T-cell (primary cell): Measurements from ENCODE around the gene ANKRD28. TPM values are rescaled to one million over a fixed set of nuclear protein-coding genes. Genes with fewer than 3 reads are reported as not detected.
"Not testable (repeated sequence)": the region's sequence is repeated elsewhere in the genome, so short reads cannot be mapped to it uniquely, and the experiment has no call there.

Experiments
- ATAC-seq, 4 experiments: fragments of 200-7000 bp in 3 of 4; fragments of 150-1000 bp in 1 of 4; cut with Tn5 transposase; replicated peaks in 1 of 4; 1 replicate in 3 of 4; 2 replicates in 1 of 4; pipeline ENCODE4 v1.10.0; 2021; ENCODE audit warnings: moderate library complexity in 3 of 4, mild to moderate bottlenecking in 2 of 4, moderate number of reproducible peaks in 1 of 4
- CTCF ChIA-PET, 2 donors: fragments of 300-600 bp; sonication (Branson Sonifier 250); formaldehyde crosslinking; loops; one replicate each; lab custom pipeline; 2022; ENCODE audit warnings: antibody characterized with exemption in 2 of 2; lab: Charles Lee
- POLR2A ChIA-PET, 2 donors: fragments of 300-600 bp; sonication (Branson Sonifier 250); formaldehyde crosslinking; loops; one replicate each; lab custom pipeline; 2022; ENCODE audit warnings: antibody characterized with exemption in 2 of 2; lab: Charles Lee
- DNase-seq, 35 experiments: peaks; one replicate each; pipeline versions ENCODE4 v3.0.0 to v3.0.0-alpha.2; 2013 to 2023
- H3K27ac ChIP-seq: one replicate; pipeline ENCODE4 v1.5.1; 2013; ENCODE audit warnings: low read length
- H3K27me3 ChIP-seq, 2 experiments: replicated peaks in 1 of 2; 1 replicate in 1 of 2; 2 replicates in 1 of 2; pipeline versions ENCODE4 v1.6.1 to v1.7.0; 2013; ENCODE audit warnings: low read length in 1 of 2, mixed read lengths in 1 of 2; ENCODE audit not compliant: control insufficient read depth in 2 of 2, insufficient read depth in 2 of 2; ENCODE audit errors: extremely low read depth in 1 of 2
- H3K36me3 ChIP-seq, 2 donors: 1 replicate in 1 of 2; 2 replicates in 1 of 2; pipeline versions ENCODE4 v1.6.1 to v1.7.0; 2013; ENCODE audit warnings: low read length in 1 of 2; ENCODE audit not compliant: control insufficient read depth in 2 of 2, insufficient read depth in 1 of 2; ENCODE audit errors: extremely low read depth in 1 of 2
- H3K4me1 ChIP-seq, 2 experiments: 1 replicate in 1 of 2; 2 replicates in 1 of 2; pipeline versions ENCODE4 v1.6.1 to v1.7.0; 2013; ENCODE audit warnings: low read length in 2 of 2, mixed read lengths in 1 of 2; ENCODE audit not compliant: insufficient read depth in 2 of 2, control insufficient read depth in 1 of 2; ENCODE audit errors: extremely low read depth in 1 of 2
- H3K4me3 ChIP-seq, 2 donors: 1 replicate in 1 of 2; 2 replicates in 1 of 2; pipeline versions ENCODE4 v1.5.1 to v1.7.0; 2013; ENCODE audit warnings: mild to moderate bottlenecking in 2 of 2, low read length in 1 of 2, moderate library complexity in 1 of 2; ENCODE audit not compliant: control insufficient read depth in 1 of 2; ENCODE audit errors: extremely low read depth in 1 of 2
- H3K9me3 ChIP-seq: 2 replicates; pipeline ENCODE4 v1.7.0; 2013
- H3K27ac Mint-ChIP-seq, 2 donors: one replicate each; pipeline ENCODE4 v1.8.0; 2020 to 2021; ENCODE audit warnings: mild to moderate bottlenecking in 2 of 2, mixed read lengths in 2 of 2
- H3K27me3 Mint-ChIP-seq, 2 donors: one replicate each; pipeline ENCODE4 v1.8.0; 2021 to 2022; ENCODE audit warnings: mixed read lengths in 2 of 2
- H3K36me3 Mint-ChIP-seq: one replicate; pipeline ENCODE4 v1.8.0; 2021; ENCODE audit warnings: mixed read lengths
- H3K4me1 Mint-ChIP-seq, 3 donors: one replicate each; pipeline ENCODE4 v1.8.0; 2020 to 2022; ENCODE audit warnings: mixed read lengths in 3 of 3, mild to moderate bottlenecking in 1 of 3
- H3K4me3 Mint-ChIP-seq, 3 donors: one replicate each; pipeline ENCODE4 v1.8.0; 2020 to 2022; ENCODE audit warnings: mild to moderate bottlenecking in 3 of 3, mixed read lengths in 3 of 3, moderate library complexity in 3 of 3
- H3K9me3 Mint-ChIP-seq, 3 donors: one replicate each; pipeline ENCODE4 v1.8.0; 2020 to 2022; ENCODE audit warnings: mixed read lengths in 3 of 3
- WGBS: methylation state at CpG from one replicate; pipeline ENCODE4 v1.1.5; 2013; ENCODE audit warnings: missing lambda C conversion rate; ENCODE audit not compliant: insufficient coverage; 5-methylcytosine and 5-hydroxymethylcytosine counted together
- total RNA-seq, 35 experiments: library from RNA in 6 of 35; stranded (reverse) in 6 of 35; fragments of 120-200 nt in 1 of 35; gene quantifications; one replicate each; pipeline versions ENCODE4 v1.2.1 to v1.2.4 and lab custom pipeline; 2013 to 2026

The ANKRD28 gene
- total RNA-seq, 5 donors from 2014 or later (not counting 1 experiment from before 2014, with no cell fraction given): 30.1 to 67.6 (median 39.0) TPM

- no peaks in the 10 kb centered on the region for H3K27me3 Mint-ChIP-seq
- H3K27ac Mint-ChIP-seq: no peak overlapping the region
- ChIA-PET POLR2A (interaction anchor here in 1 of 2 donors (0.8 kb wide), 1 partner anchor 172 kb away, joined by 3 read pairs; no protein-coding TSS in a partner anchor), CTCF (interaction anchor here in 1 of 2 donors (1.5 kb wide), 1 partner anchor 184 kb away, joined by 8 read pairs; no protein-coding TSS in a partner anchor)
- H3K4me3 ChIP-seq: no peak overlapping the region
- H3K36me3 ChIP-seq: peaks cover 0 to 2% of the 10 kb centered on the region in 2 donors
- peaks cover 31 to 57% (median 45%) of the 10 kb centered on the region in 3 donors for H3K4me1 Mint-ChIP-seq
- H3K9me3 ChIP-seq: no peaks in the 10 kb centered on the region
- no peak for ATAC-seq
- H3K9me3 Mint-ChIP-seq: no peaks in the 10 kb centered on the region
- peaks cover 5 to 26% of the 10 kb centered on the region in 2 experiments for H3K4me1 ChIP-seq
- no peaks in the 10 kb centered on the region for H3K27me3 ChIP-seq
- peaks cover 22% of the 10 kb centered on the region for H3K36me3 Mint-ChIP-seq
- no peak overlapping the region for H3K27ac ChIP-seq
- no peak overlapping the region for H3K4me3 Mint-ChIP-seq
- DNase-seq: no peak
Measured at GRCh38 chr3:15628967-15629366, 168.8 kb downstream of the ANKRD28 start.

GRCh38 chr3:15623535-15624440 lies 174.0 kb downstream of the ANKRD28 start:
- peaks cover 52% of the 10 kb centered on the region for H3K36me3 Mint-ChIP-seq

GRCh38 chr3:15619659-15620464 lies 177.9 kb downstream of the ANKRD28 start:
- H3K4me1 ChIP-seq, H3K27me3 Mint-ChIP-seq, H3K9me3 ChIP-seq, H3K27ac Mint-ChIP-seq, ATAC-seq, H3K4me3 Mint-ChIP-seq, H3K27ac ChIP-seq, H3K36me3 ChIP-seq, POLR2A ChIA-PET, DNase-seq, H3K4me3 ChIP-seq, CTCF ChIA-PET, H3K27me3 ChIP-seq: not testable (repeated sequence)
- WGBS: 96% methylated on average over 3 of the region's 8 CpGs
- Mint-ChIP-seq H3K9me3 (peaks cover 15 to 41% (median 28%) of the 10 kb centered on the region in 3 donors), H3K36me3 (peaks cover 56% of the 10 kb centered on the region), H3K4me1 (peaks cover 27 to 46% (median 28%) of the 10 kb centered on the region in 3 donors)

More at GRCh38 chr3:15623535-15624440, 174.0 kb downstream of the ANKRD28 start:
- DNase-seq (peak in 1 of 35 experiments; percentile 63), ATAC-seq (peak; percentile 70 to 87 (median 72))
- ChIA-PET CTCF (interaction anchor here in 1 of 2 donors (1.2 kb wide), 1 partner anchor 420 kb away, joined by 3 read pairs; no protein-coding TSS in a partner anchor), POLR2A (interaction anchor here in 1 of 2 donors (0.7 kb wide), 1 partner anchor 313 kb away, joined by 3 read pairs; no protein-coding TSS in a partner anchor)
- Histone ChIP-seq H3K36me3 (peaks cover 2 to 4% of the 10 kb centered on the region in 2 donors), H3K9me3 (peaks cover 3% of the 10 kb centered on the region), H3K4me1 (peaks cover 4 to 20% of the 10 kb centered on the region in 2 experiments), H3K27ac (peak overlapping the region; percentile 82), H3K27me3 (no peaks in the 10 kb centered on the region), H3K4me3 (peak overlapping the region in 1 of 2 donors; percentile 35)
- peak overlapping the region; percentile 89 to 91 for H3K27ac Mint-ChIP-seq
- WGBS: no CpG with 5 or more reads among the region's 4 CpGs
- H3K4me1 Mint-ChIP-seq: peaks cover 29 to 53% (median 42%) of the 10 kb centered on the region in 3 donors
- H3K9me3 Mint-ChIP-seq: peaks cover 15 to 41% (median 28%) of the 10 kb centered on the region in 3 donors
- no peaks in the 10 kb centered on the region for H3K27me3 Mint-ChIP-seq
- peak overlapping the region; percentile 65 to 78 (median 77) for H3K4me3 Mint-ChIP-seq

Other genes starting within 250 kb of the ANKRD28 start
- 10 to 100 TPM; 27.7 to 38.0 (median 34.2) TPM for gene HACL1, start 196.4 kb downstream of the ANKRD28 start, total RNA-seq
- gene BTD, start 196.2 kb downstream of the ANKRD28 start, total RNA-seq: 10 to 100 TPM; 14.5 to 19.0 (median 17.6) TPM